HepG2 (cell line): Measurements from ENCODE around the gene NUBP1. TPM values are rescaled to one million over a fixed set of nuclear protein-coding genes. Genes with fewer than 3 reads are reported as not detected.
A peak's percentile ranks its signal among the peaks of the same experiment; 100 is the strongest.

Experiments
- ARID5B ChIP-seq: IDR thresholded peaks from 2 replicates; pipeline ENCODE4 v1.4.0; 2020; ENCODE audit warnings: mild to moderate bottlenecking, missing genetic modification reagents
- ATF4 ChIP-seq, 2 experiments: fragments of 450-650 bp in 1 of 2; sonication (generic) in 1 of 2; formaldehyde crosslinking; IDR thresholded peaks; 2 replicates each; pipeline versions ENCODE4 v1.5.0 to v1.8.0; 2020 to 2022; ENCODE audit warnings: mild to moderate bottlenecking in 1 of 2, missing genetic modification reagents in 1 of 2
- HOXA5 ChIP-seq: sonication (generic); formaldehyde crosslinking; IDR thresholded peaks from 2 replicates; pipeline ENCODE4 v1.4.0; 2020; ENCODE audit warnings: missing genetic modification reagents
- MLLT10 ChIP-seq: sonication (generic); formaldehyde crosslinking; IDR thresholded peaks from 2 replicates; pipeline ENCODE4 v1.4.0; 2020; ENCODE audit warnings: missing genetic modification reagents
- MLX ChIP-seq: IDR thresholded peaks from 2 replicates; pipeline ENCODE4 v1.6.1; 2016
- RFXAP ChIP-seq: sonication (generic); formaldehyde crosslinking; IDR thresholded peaks from 2 replicates; pipeline ENCODE4 v1.4.0; 2020; ENCODE audit warnings: missing genetic modification reagents, borderline replicate concordance
- SNAI1 ChIP-seq: sonication (generic); formaldehyde crosslinking; IDR thresholded peaks from 2 replicates; pipeline ENCODE4 v1.5.0; 2020; ENCODE audit warnings: mild to moderate bottlenecking, missing genetic modification reagents, borderline replicate concordance
- ZBTB38 ChIP-seq: sonication (generic); formaldehyde crosslinking; IDR thresholded peaks from 2 replicates; pipeline ENCODE4 v1.5.1; 2020; ENCODE audit warnings: mild to moderate bottlenecking, missing genetic modification reagents
- ZHX1 ChIP-seq: sonication (generic); formaldehyde crosslinking; IDR thresholded peaks from 2 replicates; pipeline ENCODE4 v1.8.1; 2022; ENCODE audit warnings: low read depth, mild to moderate bottlenecking, missing genetic modification reagents
- ZMYM2 ChIP-seq: sonication (generic); formaldehyde crosslinking; IDR thresholded peaks from 2 replicates; pipeline ENCODE4 v1.8.0; 2022; ENCODE audit warnings: mild to moderate bottlenecking, missing genetic modification reagents
- ZNF292 ChIP-seq: sonication (generic); formaldehyde crosslinking; IDR thresholded peaks from 2 replicates; pipeline ENCODE4 v1.8.1; 2022; ENCODE audit warnings: mild to moderate bottlenecking, low read depth, missing genetic modification reagents, borderline replicate concordance
- ZNF564 ChIP-seq: sonication (generic); formaldehyde crosslinking; IDR thresholded peaks from 2 replicates; pipeline ENCODE4 v1.8.1; 2023; ENCODE audit warnings: mild to moderate bottlenecking, missing genetic modification reagents
- ZNF83 ChIP-seq: sonication (generic); formaldehyde crosslinking; IDR thresholded peaks from 2 replicates; pipeline ENCODE4 v1.4.0; 2020; ENCODE audit warnings: missing genetic modification reagents, mild to moderate bottlenecking, borderline replicate concordance
- polyA plus RNA-seq, 8 experiments: library from polyadenylated mRNA; depleted of rRNA in 3 of 8; stranded (reverse) in 7 of 8; unstranded in 1 of 8; fragments of >200 nt; fragmentation: Illumina TruSeq in 4 of 8; extraction: Trizol in 4 of 8; gene quantifications; 2 replicates each; pipeline versions ENCODE4 v1.2.1 to v1.2.3, GENCODE V29; 2011 to 2016; ENCODE audit warnings: low read depth in 4 of 8, missing spikeins in 1 of 8, mixed read lengths in 1 of 8; ENCODE audit not compliant: insufficient read depth in 1 of 8
- total RNA-seq, 5 experiments: library from RNA; depleted of rRNA; stranded (reverse); fragments of >200 nt; fragmentation: Illumina TruSeq; extraction: Trizol; gene quantifications; 2 replicates each; pipeline ENCODE4 v1.2.3, GENCODE V29; 2016; ENCODE audit warnings: low read depth in 1 of 5
- TF ChIP-seq, protein P1 (sequence below): sonication (generic); formaldehyde crosslinking; IDR thresholded peaks from 2 replicates; pipeline ENCODE4 v1.8.0; 2022; ENCODE audit warnings: mild to moderate bottlenecking, missing genetic modification reagents; ENCODE audit not compliant: insufficient replicate concordance
- TF ChIP-seq, protein P2 (sequence below): sonication (generic); formaldehyde crosslinking; IDR thresholded peaks from 2 replicates; pipeline ENCODE4 v1.5.0; 2020; ENCODE audit warnings: mild to moderate bottlenecking, missing genetic modification reagents

The NUBP1 gene
- total and polyA plus RNA-seq, 2 of the 13 experiments (the other 11 are each of a cell fraction or from before 2014, with no cell fraction given), result 53.5 to 70.4 TPM

- TF ChIP-seq ZHX1 (CRISPR knock-in tag), result no peak
- 0 out of 2 replicates have a peak, but pooled peaks have one; percentile 1 for TF ChIP-seq MLX (CRISPR knock-in tag)
- 0 out of 4 replicates have a peak, but pooled peaks of 1 of the 2 experiments have one; percentile 38 for TF ChIP-seq ATF4 (CRISPR knock-in tag; IDR thresholded peaks at IDR 0.05)
- TF ChIP-seq RFXAP (CRISPR knock-in tag), result peak; percentile 49; the same call in 1 of the 2 replicates
- peak; percentile 58; the same call in 1 of the 2 replicates for TF ChIP-seq ZBTB38 (CRISPR knock-in tag)
- TF ChIP-seq, protein P1, sequence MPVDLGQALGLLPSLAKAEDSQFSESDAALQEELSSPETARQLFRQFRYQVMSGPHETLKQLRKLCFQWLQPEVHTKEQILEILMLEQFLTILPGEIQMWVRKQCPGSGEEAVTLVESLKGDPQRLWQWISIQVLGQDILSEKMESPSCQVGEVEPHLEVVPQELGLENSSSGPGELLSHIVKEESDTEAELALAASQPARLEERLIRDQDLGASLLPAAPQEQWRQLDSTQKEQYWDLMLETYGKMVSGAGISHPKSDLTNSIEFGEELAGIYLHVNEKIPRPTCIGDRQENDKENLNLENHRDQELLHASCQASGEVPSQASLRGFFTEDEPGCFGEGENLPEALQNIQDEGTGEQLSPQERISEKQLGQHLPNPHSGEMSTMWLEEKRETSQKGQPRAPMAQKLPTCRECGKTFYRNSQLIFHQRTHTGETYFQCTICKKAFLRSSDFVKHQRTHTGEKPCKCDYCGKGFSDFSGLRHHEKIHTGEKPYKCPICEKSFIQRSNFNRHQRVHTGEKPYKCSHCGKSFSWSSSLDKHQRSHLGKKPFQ, result no peak
- no peak for TF ChIP-seq MLLT10 (CRISPR knock-in tag)
- no peak for TF ChIP-seq ZNF564 (CRISPR knock-in tag)
- TF ChIP-seq SNAI1 (CRISPR knock-in tag), result 0 out of 2 replicates have a peak, but pooled peaks have one; percentile 54
- TF ChIP-seq ZNF83, result no peak
- no peak for TF ChIP-seq HOXA5 (CRISPR knock-in tag)
- peak; percentile 76 for TF ChIP-seq ARID5B (CRISPR knock-in tag)
- TF ChIP-seq ZMYM2 (CRISPR knock-in tag), result no peak; the same call in 1 of the 2 replicates
- TF ChIP-seq, protein P2, sequence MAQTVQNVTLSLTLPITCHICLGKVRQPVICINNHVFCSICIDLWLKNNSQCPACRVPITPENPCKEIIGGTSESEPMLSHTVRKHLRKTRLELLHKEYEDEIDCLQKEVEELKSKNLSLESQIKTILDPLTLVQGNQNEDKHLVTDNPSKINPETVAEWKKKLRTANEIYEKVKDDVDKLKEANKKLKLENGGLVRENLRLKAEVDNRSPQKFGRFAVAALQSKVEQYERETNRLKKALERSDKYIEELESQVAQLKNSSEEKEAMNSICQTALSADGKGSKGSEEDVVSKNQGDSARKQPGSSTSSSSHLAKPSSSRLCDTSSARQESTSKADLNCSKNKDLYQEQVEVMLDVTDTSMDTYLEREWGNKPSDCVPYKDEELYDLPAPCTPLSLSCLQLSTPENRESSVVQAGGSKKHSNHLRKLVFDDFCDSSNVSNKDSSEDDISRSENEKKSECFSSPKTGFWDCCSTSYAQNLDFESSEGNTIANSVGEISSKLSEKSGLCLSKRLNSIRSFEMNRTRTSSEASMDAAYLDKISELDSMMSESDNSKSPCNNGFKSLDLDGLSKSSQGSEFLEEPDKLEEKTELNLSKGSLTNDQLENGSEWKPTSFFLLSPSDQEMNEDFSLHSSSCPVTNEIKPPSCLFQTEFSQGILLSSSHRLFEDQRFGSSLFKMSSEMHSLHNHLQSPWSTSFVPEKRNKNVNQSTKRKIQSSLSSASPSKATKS (CRISPR knock-in tag), result no peak
- no peak for TF ChIP-seq ZNF292
Measured at GRCh38 chr16:10738231-10739077, 5.2 kb upstream of the NUBP1 start (continued).
